GM23248 (cell line): ENCODE data around the gene TMX3. TPM values are rescaled to one million over a fixed set of nuclear protein-coding genes. Genes with fewer than 3 reads are reported as not detected.
A peak's percentile ranks its signal among the peaks of the same experiment; 100 is the strongest.

Experiments used
- DNase-seq: peaks from one replicate; pipeline ENCODE4 v3.0.0-alpha.2; 2015
- H2AFZ ChIP-seq: fragments of 200-600 bp; sonication (generic); 2 replicates; pipeline ENCODE4 v1.6.1; 2016; ENCODE audit warnings: antibody characterized with exemption
- H3F3A ChIP-seq: fragments of 200-600 bp; sonication (generic); 2 replicates; pipeline ENCODE4 v1.6.1; 2016; ENCODE audit warnings: mild to moderate bottlenecking, antibody characterized with exemption, mixed run types; ENCODE audit not compliant: insufficient read depth
- H3K27ac ChIP-seq: fragments of 200-600 bp; sonication (generic); 2 replicates; pipeline ENCODE4 v1.5.1; 2016; ENCODE audit warnings: mild to moderate bottlenecking
- H3K27me3 ChIP-seq: fragments of 200-600 bp; sonication (generic); replicated peaks from 2 replicates; pipeline ENCODE4 v1.6.1; 2016; ENCODE audit warnings: mild to moderate bottlenecking; ENCODE audit not compliant: insufficient read depth
- H3K36me3 ChIP-seq: fragments of 200-600 bp; sonication (generic); 2 replicates; pipeline ENCODE4 v1.6.1; 2016; ENCODE audit warnings: low read depth, mild to moderate bottlenecking
- H3K4me1 ChIP-seq: fragments of 200-600 bp; sonication (generic); 2 replicates; pipeline ENCODE4 v1.6.1; 2016; ENCODE audit warnings: mild to moderate bottlenecking; ENCODE audit not compliant: insufficient read depth
- H3K4me2 ChIP-seq: fragments of 200-600 bp; sonication (generic); one replicate; pipeline ENCODE4 v1.6.1; 2016; ENCODE audit warnings: mild to moderate bottlenecking; ENCODE audit not compliant: unreplicated experiment
- H3K4me3 ChIP-seq: fragments of 200-600 bp; sonication (generic); 2 replicates; pipeline ENCODE4 v1.5.1; 2016; ENCODE audit warnings: mild to moderate bottlenecking
- H3K79me2 ChIP-seq: fragments of 200-600 bp; sonication (generic); 2 replicates; pipeline ENCODE4 v1.6.1; 2016; ENCODE audit warnings: mild to moderate bottlenecking; ENCODE audit not compliant: insufficient read depth
- H3K9ac ChIP-seq: fragments of 200-600 bp; sonication (generic); 2 replicates; pipeline ENCODE4 v1.6.1; 2016; ENCODE audit warnings: mild to moderate bottlenecking
- H3K9me2 ChIP-seq: fragments of 200-600 bp; sonication (generic); 2 replicates; pipeline ENCODE4 v1.6.1; 2016; ENCODE audit warnings: mixed run types, mild to moderate bottlenecking, moderate library complexity; ENCODE audit not compliant: insufficient read depth
- H3K9me3 ChIP-seq: fragments of 200-600 bp; sonication (generic); one replicate; pipeline ENCODE4 v1.6.1; 2017; ENCODE audit warnings: low read depth
- H4K20me1 ChIP-seq: fragments of 200-600 bp; sonication (generic); 2 replicates; pipeline ENCODE4 v1.6.0; 2016; ENCODE audit not compliant: insufficient read depth
- EZH2 ChIP-seq: fragments of 200-600 bp; sonication (generic); IDR thresholded peaks from 2 replicates; pipeline ENCODE4 v1.6.1; 2018; ENCODE audit warnings: antibody characterized with exemption, mild to moderate bottlenecking; ENCODE audit not compliant: insufficient read depth, poor library complexity, severe bottlenecking
- EZH2phosphoT487 ChIP-seq: fragments of 200-600 bp; sonication (generic); IDR thresholded peaks from 2 replicates; pipeline ENCODE4 v1.6.1; 2018; ENCODE audit warnings: antibody characterized with exemption, moderate library complexity, mild to moderate bottlenecking, low read depth; ENCODE audit not compliant: insufficient read depth
- WGBS, 2 experiments: methylation state at CpG; one replicate each; pipeline ENCODE4 v1.1.6; 2015 to 2017; ENCODE audit warnings: low lambda C conversion rate in 2 of 2, low coverage in 1 of 2; ENCODE audit errors: missing lambda C conversion rate in 2 of 2; 5-methylcytosine and 5-hydroxymethylcytosine counted together
- in situ Hi-C: fragments of 300-500 bp; cut with MboI; formaldehyde crosslinking; loops from 2 replicates; pipeline ENCODE4 v1.15.0; 2020
- polyA plus RNA-seq: library from polyadenylated mRNA; unstranded; fragments of >200 nt; fragmentation: Nextera tagmentation; extraction: Ambion mirVana; gene quantifications from 2 replicates; pipeline ENCODE4 v1.2.1, GENCODE V29; 2016
- total RNA-seq: library from RNA; depleted of rRNA; stranded (reverse); fragments of >200 nt; shearing (Covaris generic); gene quantifications from 2 replicates; pipeline ENCODE4 v1.2.3, GENCODE V29; 2014

The TMX3 gene
- total and polyA plus RNA-seq, 2 experiments from 2014 or later = 70.4 to 111 TPM

GRCh38 chr18:68735483-68736343 lies 20.8 kb upstream of the TMX3 start:
- TF ChIP-seq EZH2 = no peak
- no peak for TF ChIP-seq EZH2phosphoT487
- WGBS, 2 experiments = 8 to 10% methylated on average over 3 of the region's 3 CpGs
- Histone ChIP-seq H3K36me3 (no peaks in the 10 kb centered on the region), H3K9ac (no peak overlapping the region), H3K4me2 (peak overlapping the region; percentile 31), H3K9me2 (no peaks in the 10 kb centered on the region), H3K27ac (no peak overlapping the region), H3K9me3 (no peaks in the 10 kb centered on the region), H3K4me3 (peak overlapping the region; percentile 42), H3F3A (peaks cover 17% of the 10 kb centered on the region; the same call in 1 of the 2 replicates), H2AFZ (peak overlapping the region; percentile 39; the same call in 1 of the 2 replicates), H3K27me3 (no peaks in the 10 kb centered on the region), H3K79me2 (no peaks in the 10 kb centered on the region), H4K20me1 (no peaks in the 10 kb centered on the region), H3K4me1 (peaks cover 18% of the 10 kb centered on the region)
- DNase-seq = peak; percentile 82
- in situ Hi-C loops = no loop called here

- Histone ChIP-seq H3K27ac (peak overlapping the region; percentile 10; the same call in 1 of the 2 replicates), H3K9me3 (no peaks in the 10 kb centered on the region), H3K9ac (no peak overlapping the region), H3K27me3 (no peaks in the 10 kb centered on the region), H3K9me2 (no peaks in the 10 kb centered on the region), H3F3A (peaks cover 17% of the 10 kb centered on the region; the same call in 1 of the 2 replicates), H2AFZ (0 out of 2 replicates have a peak overlapping the region, but pooled peaks have one; percentile 31), H3K4me3 (peak overlapping the region; percentile 3; the same call in 1 of the 2 replicates), H4K20me1 (no peaks in the 10 kb centered on the region), H3K36me3 (no peaks in the 10 kb centered on the region), H3K4me1 (peaks cover 18% of the 10 kb centered on the region), H3K4me2 (peak overlapping the region; percentile 61), H3K79me2 (no peaks in the 10 kb centered on the region)
- 0 to 2% methylated on average over 5 of the region's 5 CpGs for WGBS, 2 experiments
- DNase-seq = peak; percentile 85
- in situ Hi-C loops = no loop called here
- no peak for TF ChIP-seq EZH2phosphoT487
Measured at GRCh38 chr18:68734308-68734707, 19.4 kb upstream of the TMX3 start.

DNA sequence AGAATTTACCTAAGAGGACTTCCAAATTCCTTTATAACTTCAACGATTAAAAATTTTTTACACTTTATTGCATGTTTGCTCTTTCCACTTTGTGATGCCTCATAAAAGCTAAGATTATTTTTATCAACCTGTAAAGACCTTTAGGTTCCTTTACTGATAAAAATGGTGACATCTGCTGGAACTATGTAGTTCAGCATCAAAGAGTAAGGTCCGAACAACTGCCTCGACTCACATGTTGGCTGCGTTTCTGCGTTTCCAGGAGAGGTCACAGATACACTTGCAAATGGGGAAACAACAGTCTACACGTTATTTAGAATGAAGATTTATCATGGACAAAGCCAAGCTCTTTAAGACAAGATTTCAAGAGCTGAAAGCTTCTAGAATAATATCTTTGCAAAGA lies 18.8 kb upstream of the TMX3 start:
- in situ Hi-C loops = no loop called here
- Histone ChIP-seq H3K4me2 (peak overlapping the region; percentile 61), H3K27me3 (no peaks in the 10 kb centered on the region), H3K36me3 (no peaks in the 10 kb centered on the region), H3K27ac (peak overlapping the region; percentile 10; the same call in 1 of the 2 replicates), H3K9me3 (no peaks in the 10 kb centered on the region), H3K4me1 (peaks cover 18% of the 10 kb centered on the region), H4K20me1 (no peaks in the 10 kb centered on the region), H3F3A (peaks cover 17% of the 10 kb centered on the region; the same call in 1 of the 2 replicates), H3K9ac (no peak overlapping the region), H3K79me2 (no peaks in the 10 kb centered on the region), H3K9me2 (no peaks in the 10 kb centered on the region), H2AFZ (peak overlapping the region; percentile 31; the same call in 1 of the 2 replicates), H3K4me3 (peak overlapping the region; percentile 3; the same call in 1 of the 2 replicates)
- WGBS, 2 experiments = 38 to 44% methylated on average over 6 of the region's 6 CpGs
- no peak for TF ChIP-seq EZH2phosphoT487
- DNase-seq = peak; percentile 25

DNA sequence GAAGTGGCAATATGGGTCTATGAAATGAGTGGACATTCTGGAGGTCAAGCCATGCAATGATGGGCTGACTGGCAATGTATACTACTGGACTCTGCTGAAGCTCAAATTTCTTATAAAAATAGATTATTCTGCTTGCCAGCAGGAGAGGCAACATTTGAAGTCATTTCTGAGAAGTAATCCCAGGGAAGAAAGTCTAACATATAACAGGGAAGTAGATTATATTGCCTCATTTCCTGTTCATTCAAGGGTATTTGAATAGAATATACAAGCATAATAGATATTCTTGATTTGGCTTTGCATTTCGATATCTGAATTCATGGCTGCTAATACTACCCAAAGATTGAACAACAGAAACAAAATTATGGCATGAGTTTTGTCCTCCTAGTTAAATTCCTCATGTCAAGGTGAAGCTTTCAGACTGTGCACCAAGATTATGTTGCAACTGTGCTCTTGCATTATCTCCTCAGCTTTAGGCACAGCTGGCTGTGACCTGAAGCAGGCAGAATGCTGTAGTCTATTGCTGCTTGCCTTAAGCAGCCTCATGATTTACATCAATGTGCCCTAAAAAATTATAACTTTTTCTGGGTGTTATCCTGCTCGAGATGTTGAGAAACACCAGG lies 13.3 kb upstream of the TMX3 start:
- no peak overlapping the region for H3K27ac ChIP-seq
- no peaks in the 10 kb centered on the region for H3K9me3 ChIP-seq
- WGBS, 2 experiments = 51 to 52% methylated on average over 2 of the region's 2 CpGs
- H3K79me2 ChIP-seq = no peaks in the 10 kb centered on the region
- H3K4me3 ChIP-seq = no peak overlapping the region
- no peak overlapping the region for H2AFZ ChIP-seq
- no peaks in the 10 kb centered on the region for H3K27me3 ChIP-seq
- H3K4me1 ChIP-seq = no peaks in the 10 kb centered on the region
- no peak overlapping the region for H3K4me2 ChIP-seq
- no peaks in the 10 kb centered on the region for H4K20me1 ChIP-seq
- in situ Hi-C loops = no loop called here
- DNase-seq = no peak
- H3K36me3 ChIP-seq = no peaks in the 10 kb centered on the region
- no peak for TF ChIP-seq EZH2phosphoT487
- no peak for TF ChIP-seq EZH2
- H3K9me2 ChIP-seq = no peaks in the 10 kb centered on the region
- no peak overlapping the region for H3K9ac ChIP-seq
- no peaks in the 10 kb centered on the region for H3F3A ChIP-seq
